Neural crest cell (in vitro differentiated cells): Measurements from ENCODE around the gene KIF7. TPM values are rescaled to one million over a fixed set of nuclear protein-coding genes. Genes with fewer than 3 reads are reported as not detected.
"Not testable (repeated sequence)": the region's sequence is repeated elsewhere in the genome, so short reads cannot be mapped to it uniquely, and the experiment has no call there.

ENCODE experiments used
- DNase-seq: peaks from one replicate; pipeline ENCODE4 v3.0.0; 2021; ENCODE audit warnings: low read depth, mixed read lengths, low spot score
- H3K27ac Mint-ChIP-seq: one replicate; pipeline ENCODE4 v1.8.0; 2021; ENCODE audit warnings: mild to moderate bottlenecking, mixed read lengths; ENCODE audit not compliant: unreplicated experiment
- H3K27me3 Mint-ChIP-seq: 2 replicates; pipeline ENCODE4 v1.8.0; 2021; ENCODE audit warnings: low read depth, mild to moderate bottlenecking, mixed read lengths
- H3K36me3 Mint-ChIP-seq: 2 replicates; pipeline ENCODE4 v1.8.0; 2021; ENCODE audit warnings: low read depth, mild to moderate bottlenecking, mixed read lengths
- H3K4me1 Mint-ChIP-seq: 2 replicates; pipeline ENCODE4 v1.8.0; 2021; ENCODE audit warnings: mixed read lengths
- H3K4me3 Mint-ChIP-seq: one replicate; pipeline ENCODE4 v1.8.0; 2021; ENCODE audit warnings: mild to moderate bottlenecking, mixed read lengths
- H3K9me3 Mint-ChIP-seq: 2 replicates; pipeline ENCODE4 v1.8.0; 2021; ENCODE audit warnings: mixed read lengths
- CTCF ChIP-seq: fragments of 200-600 bp; sonication (generic); conservative IDR thresholded peaks from 2 replicates; pipeline ENCODE4 v1.5.0; 2021; ENCODE audit warnings: antibody characterized with exemption, mild to moderate bottlenecking
- total RNA-seq: library from RNA; stranded (reverse); gene quantifications from 2 replicates; pipeline ENCODE4 v1.2.1, GENCODE V29; 2021

Gene KIF7
- total RNA-seq, 1 donor from 2014 or later = 16.2 TPM

- Mint-ChIP-seq H3K4me3 (peak overlapping the region; percentile 80), H3K4me1 (peaks cover 20% of the 10 kb centered on the region), H3K27me3 (peaks cover 69% of the 10 kb centered on the region), H3K36me3 (no peaks in the 10 kb centered on the region), H3K9me3 (no peaks in the 10 kb centered on the region), H3K27ac (no peak overlapping the region)
- DNase-seq = no peak
- no peak for TF ChIP-seq CTCF
These were observed 37.8 kb upstream of the KIF7 start for GRCh38 chr15:89693091-89693490.

GRCh38 chr15:89690276-89691218, 35.3 kb upstream of the KIF7 start, which contains the start of the genes PEX11A and WDR93:
TSS of gene PEX11A (minus strand) at chr15:89690754. CDS start at chr15:89690632, 122 bp downstream.
TSS of gene WDR93 (plus strand) at chr15:89690811. CDS start at chr15:89701747, 10,936 bp downstream.
- TF ChIP-seq CTCF = no peak
- Mint-ChIP-seq H3K27me3 (peaks cover 45% of the 10 kb centered on the region), H3K36me3 (peaks cover 1% of the 10 kb centered on the region), H3K4me3 (peak within 1 kb of the TSS; percentile 93), H3K9me3 (no peaks in the 10 kb centered on the region), H3K27ac (no peak within 1 kb of the TSS), H3K4me1 (peaks cover 20% of the 10 kb centered on the region)
- peak; percentile 68 for DNase-seq

- Mint-ChIP-seq H3K27me3 (peaks cover 39% of the 10 kb centered on the region), H3K4me1 (peaks cover 20% of the 10 kb centered on the region), H3K4me3 (peak overlapping the region; percentile 93)
- not testable (repeated sequence) for H3K27ac Mint-ChIP-seq, H3K9me3 Mint-ChIP-seq, DNase-seq, H3K36me3 Mint-ChIP-seq
These were observed 34.6 kb upstream of the KIF7 start for GRCh38 chr15:89689930-89690275.

- Mint-ChIP-seq H3K27me3 (peaks cover 7% of the 10 kb centered on the region), H3K27ac (no peak overlapping the region), H3K4me1 (peaks cover 20% of the 10 kb centered on the region), H3K36me3 (peaks cover 6% of the 10 kb centered on the region), H3K4me3 (no peak overlapping the region), H3K9me3 (no peaks in the 10 kb centered on the region)
- no peak for TF ChIP-seq CTCF
- no peak for DNase-seq
These were observed 31.3 kb upstream of the KIF7 start for GRCh38 chr15:89686522-89686921.

GRCh38 chr15:89685995-89686394, 30.7 kb upstream of the KIF7 start:
- Mint-ChIP-seq H3K4me3 (no peak overlapping the region), H3K4me1 (peaks cover 18% of the 10 kb centered on the region), H3K36me3 (peaks cover 6% of the 10 kb centered on the region), H3K9me3 (no peaks in the 10 kb centered on the region), H3K27ac (no peak overlapping the region), H3K27me3 (peaks cover 6% of the 10 kb centered on the region)
- DNase-seq = no peak
- TF ChIP-seq CTCF = no peak

- no peaks in the 10 kb centered on the region for H3K27me3 Mint-ChIP-seq
- no peak overlapping the region for H3K4me3 Mint-ChIP-seq
- H3K4me1 Mint-ChIP-seq = peaks cover 5% of the 10 kb centered on the region
- peaks cover 6% of the 10 kb centered on the region for H3K36me3 Mint-ChIP-seq
- H3K9me3 Mint-ChIP-seq = no peaks in the 10 kb centered on the region
- H3K27ac Mint-ChIP-seq = no peak overlapping the region
- DNase-seq = no peak
- no peak for TF ChIP-seq CTCF
These were observed 25.9 kb upstream of the KIF7 start for GRCh38 chr15:89681146-89681545.
